Neural progenitor cell (in vitro differentiated cells): Measurements from ENCODE around the gene HSPA12A.

Experiments used
- CTCF ChIP-seq: fragments of 200-600 bp; sonication (generic); IDR thresholded peaks from 2 replicates; pipeline ENCODE4 v1.5.1; 2017; ENCODE audit warnings: antibody characterized with exemption, mild to moderate bottlenecking
- EZH2 ChIP-seq: fragments of 200-600 bp; sonication (generic); IDR thresholded peaks from 2 replicates; pipeline ENCODE4 v1.6.1; 2017; ENCODE audit warnings: antibody characterized with exemption, mild to moderate bottlenecking, moderate library complexity

GRCh38 chr10:116761883-116762282 lies 19.5 kb upstream of the HSPA12A start:
- no peak for TF ChIP-seq EZH2
- TF ChIP-seq CTCF, result no peak
